Neural cell (in vitro differentiated cells): Measurements from ENCODE around the gene NCDN. TPM values are rescaled to one million over a fixed set of nuclear protein-coding genes. Genes with fewer than 3 reads are reported as not detected.

Experiments
- H2AFZ ChIP-seq: fragments of 200-600, 300-800 bp; sonication (generic), shearing (Covaris generic); 2 replicates; pipeline ENCODE4 v1.6.0; 2014; ENCODE audit warnings: low read depth, mild to moderate bottlenecking, antibody characterized with exemption, low read length, moderate library complexity
- H3F3A ChIP-seq: fragments of 200-600 bp; shearing (Covaris generic); 2 replicates; pipeline ENCODE4 v1.6.1; 2016; ENCODE audit warnings: mild to moderate bottlenecking, moderate library complexity, mixed read lengths, antibody characterized with exemption, low read length; ENCODE audit not compliant: insufficient read depth, poor library complexity, severe bottlenecking
- H3K27ac ChIP-seq: fragments of 200-600, 300-800 bp; sonication (generic), shearing (Covaris generic); 2 replicates; pipeline ENCODE4 v1.5.1; 2014; ENCODE audit warnings: mild to moderate bottlenecking, low read length, moderate library complexity
- H3K27me3 ChIP-seq: fragments of 300-800, 200-600 bp; sonication (generic), shearing (Covaris generic); 2 replicates; pipeline ENCODE4 v1.6.0; 2014; ENCODE audit warnings: mild to moderate bottlenecking, low read depth, low read length, moderate library complexity; ENCODE audit not compliant: insufficient read depth
- H3K36me3 ChIP-seq: fragments of 300-800, 200-600 bp; sonication (generic), shearing (Covaris generic); 2 replicates; pipeline ENCODE4 v1.5.1; 2014; ENCODE audit warnings: mild to moderate bottlenecking, antibody characterized with exemption, low read length, moderate library complexity; ENCODE audit not compliant: insufficient read depth
- H3K4me2 ChIP-seq: fragments of 300-800, 200-600 bp; sonication (generic), shearing (Covaris generic); 2 replicates; pipeline ENCODE4 v1.6.0; 2014; ENCODE audit warnings: mild to moderate bottlenecking, low read length
- H3K4me3 ChIP-seq: fragments of 300-800, 200-600 bp; sonication (generic), shearing (Covaris generic); 2 replicates; pipeline ENCODE4 v1.5.1; 2014; ENCODE audit warnings: mild to moderate bottlenecking, low read length, moderate library complexity
- H3K79me2 ChIP-seq: fragments of 200-600 bp; shearing (Covaris generic); replicated peaks from 2 replicates; pipeline ENCODE4 v1.6.0; 2014; ENCODE audit warnings: mild to moderate bottlenecking, low read length, moderate library complexity; ENCODE audit not compliant: insufficient read depth
- H3K9ac ChIP-seq: fragments of 300-800, 200-600 bp; sonication (generic), shearing (Covaris generic); 2 replicates; pipeline ENCODE4 v1.6.1; 2016; ENCODE audit warnings: mild to moderate bottlenecking, low read length, mixed read lengths
- H3K9me2 ChIP-seq: fragments of 200-600 bp; shearing (Covaris generic); 2 replicates; pipeline ENCODE4 v1.6.1; 2016; ENCODE audit warnings: mild to moderate bottlenecking, low read length, mixed read lengths; ENCODE audit not compliant: insufficient read depth
- H3K9me3 ChIP-seq: fragments of 200-600, 300-800 bp; sonication (generic), shearing (Covaris generic); 2 replicates; pipeline ENCODE4 v1.6.1; 2016; ENCODE audit warnings: mild to moderate bottlenecking, mixed run types, low read length, moderate library complexity, mixed read lengths
- H4K20me1 ChIP-seq: fragments of 200-600 bp; shearing (Covaris generic); 2 replicates; pipeline ENCODE4 v1.6.1; 2016; ENCODE audit warnings: mild to moderate bottlenecking, mixed run types; ENCODE audit not compliant: insufficient read depth
- CTCF ChIP-seq: fragments of 450-650 bp; IDR thresholded peaks from 2 replicates; pipeline ENCODE4 v1.5.1; 2014; ENCODE audit warnings: antibody characterized with exemption, mild to moderate bottlenecking, moderate library complexity; ENCODE audit not compliant: poor library complexity, severe bottlenecking
- EP300 ChIP-seq: fragments of 450-650 bp; conservative IDR thresholded peaks from 2 replicates; pipeline ENCODE4 v1.6.1; 2014; ENCODE audit warnings: antibody characterized with exemption, mild to moderate bottlenecking, moderate library complexity; ENCODE audit not compliant: poor library complexity, severe bottlenecking
- EZH2 ChIP-seq: fragments of 200-600, 300-800 bp; shearing (Covaris generic), sonication (generic); IDR thresholded peaks from 2 replicates; pipeline ENCODE4 v1.6.1; 2014; ENCODE audit warnings: antibody characterized with exemption, low read length, borderline replicate concordance, mild to moderate bottlenecking; ENCODE audit not compliant: insufficient read depth, poor library complexity, severe bottlenecking
- MXI1 ChIP-seq: fragments of 450-650 bp; conservative IDR thresholded peaks from 2 replicates; pipeline ENCODE4 v1.6.1; 2014; ENCODE audit warnings: antibody characterized with exemption, mild to moderate bottlenecking; ENCODE audit not compliant: poor library complexity, severe bottlenecking
- POLR2AphosphoS5 ChIP-seq: IDR thresholded peaks from 2 replicates; pipeline ENCODE4 v1.6.1; 2012
- RAD21 ChIP-seq: fragments of 450-650 bp; conservative IDR thresholded peaks from 2 replicates; pipeline ENCODE4 v1.6.1; 2014; ENCODE audit warnings: antibody characterized with exemption, mild to moderate bottlenecking, moderate library complexity
- REST ChIP-seq: IDR thresholded peaks from 2 replicates; pipeline ENCODE4 v1.6.1; 2012; ENCODE audit warnings: borderline replicate concordance
- SMC3 ChIP-seq: fragments of 450-650 bp; conservative IDR thresholded peaks from 2 replicates; pipeline ENCODE4 v1.6.1; 2014; ENCODE audit warnings: antibody characterized with exemption, mild to moderate bottlenecking, moderate library complexity; ENCODE audit not compliant: poor library complexity
- TAF1 ChIP-seq: IDR thresholded peaks from 2 replicates; pipeline ENCODE4 v1.6.1; 2012; ENCODE audit warnings: low read depth
- polyA plus RNA-seq: library from polyadenylated mRNA; depleted of rRNA; stranded (reverse); fragments of >200 nt; gene quantifications from 2 replicates; pipeline ENCODE4 v1.2.3, GENCODE V29; 2014

Gene NCDN
- polyA plus RNA-seq, 1 donor from 2014 or later, result 66.1 TPM

- Histone ChIP-seq H3K9ac (no peak overlapping the region), H3F3A (no peaks in the 10 kb centered on the region), H3K36me3 (peaks cover 7% of the 10 kb centered on the region), H3K27ac (no peak overlapping the region), H3K9me2 (no peaks in the 10 kb centered on the region), H3K4me3 (no peak overlapping the region), H3K9me3 (peaks cover 10% of the 10 kb centered on the region), H3K4me2 (no peak overlapping the region), H4K20me1 (no peaks in the 10 kb centered on the region), H3K79me2 (peaks cover 4% of the 10 kb centered on the region), H3K27me3 (no peaks in the 10 kb centered on the region), H2AFZ (no peak overlapping the region)
- TF ChIP-seq RAD21, result no peak
- no peak for TF ChIP-seq SMC3
Observed at GRCh38 chr1:35533586-35533985, 24.0 kb upstream of the NCDN start.

GRCh38 chr1:35535243-35535642 is 22.4 kb upstream of the NCDN start:
- no peaks in the 10 kb centered on the region for H4K20me1 ChIP-seq
- H3F3A ChIP-seq, result no peaks in the 10 kb centered on the region
- H3K79me2 ChIP-seq, result peaks cover 4% of the 10 kb centered on the region
- H3K9me2 ChIP-seq, result no peaks in the 10 kb centered on the region
- peaks cover 7% of the 10 kb centered on the region for H3K36me3 ChIP-seq
- no peak overlapping the region for H3K4me2 ChIP-seq
- no peak overlapping the region for H3K9ac ChIP-seq
- no peaks in the 10 kb centered on the region for H3K27me3 ChIP-seq
- H3K9me3 ChIP-seq, result peaks cover 6% of the 10 kb centered on the region
- H2AFZ ChIP-seq, result no peak overlapping the region
- H3K27ac ChIP-seq, result no peak overlapping the region
- TF ChIP-seq EZH2 (no peak), TAF1 (no peak), MXI1 (no peak), POLR2AphosphoS5 (no peak), CTCF (no peak), EP300 (no peak), SMC3 (no peak), RAD21 (no peak), REST (no peak)
- no peak overlapping the region for H3K4me3 ChIP-seq
